CD4-positive, alpha-beta T cell treated with Interleukin-10 for 1 hour (primary cell): ENCODE data around the gene DENND1A.

ENCODE experiments used
- DNase-seq: peaks from one replicate; pipeline ENCODE4 v3.0.0-alpha.2; 2020

DENND1A gene

DNA sequence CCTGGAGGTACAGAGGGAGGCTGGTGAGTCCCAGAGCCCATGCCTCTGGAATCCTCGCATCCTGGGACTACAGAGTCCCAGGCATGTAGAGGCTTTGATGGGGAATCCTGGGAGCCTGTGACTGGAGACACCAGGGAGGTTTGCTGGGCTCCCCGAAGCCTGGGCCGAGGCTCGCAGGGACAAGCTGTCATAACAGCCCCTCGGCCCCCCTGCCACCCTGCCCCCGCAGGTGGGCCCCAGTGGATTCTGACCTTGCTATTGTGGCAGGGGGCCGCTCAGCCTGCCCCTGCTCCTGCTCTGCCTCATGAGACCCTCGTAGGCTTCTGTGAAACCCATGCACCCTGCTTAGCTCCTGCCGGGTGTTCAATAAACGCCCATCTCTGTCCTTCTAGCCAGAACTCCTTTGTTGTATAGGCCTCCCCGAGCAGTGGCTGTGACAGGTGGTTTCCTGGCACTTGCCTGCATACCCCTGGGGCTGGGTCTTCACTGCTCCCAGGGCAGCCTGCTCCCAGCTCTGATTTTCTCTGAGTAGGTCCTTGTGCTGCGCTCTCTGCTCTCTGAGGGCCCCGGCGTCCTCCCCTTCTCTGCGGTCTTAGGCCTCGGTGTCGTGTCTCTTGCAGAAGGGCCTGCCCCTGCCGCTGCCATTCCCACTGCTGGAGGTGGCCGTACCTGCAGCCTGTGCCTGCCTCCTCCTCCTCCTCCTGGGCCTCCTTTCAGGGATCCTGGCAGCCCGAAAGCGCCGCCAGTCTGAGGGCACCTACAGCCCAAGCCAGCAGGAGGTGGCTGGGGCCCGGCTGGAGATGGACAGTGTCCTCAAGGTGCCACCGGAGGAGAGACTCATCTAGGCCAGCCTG lies 553.5 kb downstream of the DENND1A start:
- DNase-seq: no peak

GRCh38 chr9:123375469-123376132 lies 554.3 kb downstream of the DENND1A start:
- no peak for DNase-seq

- no peak for DNase-seq
Observed at GRCh38 chr9:123373946-123374345, 556.0 kb downstream of the DENND1A start.

DNA sequence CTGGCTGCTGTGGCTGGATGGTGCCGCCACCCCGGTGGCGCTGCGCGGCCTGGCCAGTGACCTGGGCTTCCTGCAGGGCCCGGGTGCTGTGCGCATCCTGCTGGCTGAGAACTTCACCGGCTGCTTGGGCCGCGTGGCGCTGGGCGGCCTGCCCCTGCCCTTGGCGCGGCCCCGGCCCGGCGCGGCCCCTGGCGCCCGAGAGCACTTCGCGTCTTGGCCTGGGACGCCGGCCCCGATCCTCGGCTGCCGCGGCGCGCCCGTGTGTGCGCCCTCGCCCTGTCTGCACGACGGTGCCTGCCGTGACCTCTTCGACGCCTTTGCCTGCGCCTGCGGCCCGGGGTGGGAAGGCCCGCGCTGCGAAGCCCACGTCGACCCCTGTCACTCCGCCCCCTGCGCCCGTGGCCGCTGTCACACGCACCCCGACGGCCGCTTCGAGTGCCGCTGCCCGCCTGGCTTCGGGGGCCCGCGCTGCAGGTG lies 556.4 kb downstream of the DENND1A start:
- DNase-seq: no peak

DNA sequence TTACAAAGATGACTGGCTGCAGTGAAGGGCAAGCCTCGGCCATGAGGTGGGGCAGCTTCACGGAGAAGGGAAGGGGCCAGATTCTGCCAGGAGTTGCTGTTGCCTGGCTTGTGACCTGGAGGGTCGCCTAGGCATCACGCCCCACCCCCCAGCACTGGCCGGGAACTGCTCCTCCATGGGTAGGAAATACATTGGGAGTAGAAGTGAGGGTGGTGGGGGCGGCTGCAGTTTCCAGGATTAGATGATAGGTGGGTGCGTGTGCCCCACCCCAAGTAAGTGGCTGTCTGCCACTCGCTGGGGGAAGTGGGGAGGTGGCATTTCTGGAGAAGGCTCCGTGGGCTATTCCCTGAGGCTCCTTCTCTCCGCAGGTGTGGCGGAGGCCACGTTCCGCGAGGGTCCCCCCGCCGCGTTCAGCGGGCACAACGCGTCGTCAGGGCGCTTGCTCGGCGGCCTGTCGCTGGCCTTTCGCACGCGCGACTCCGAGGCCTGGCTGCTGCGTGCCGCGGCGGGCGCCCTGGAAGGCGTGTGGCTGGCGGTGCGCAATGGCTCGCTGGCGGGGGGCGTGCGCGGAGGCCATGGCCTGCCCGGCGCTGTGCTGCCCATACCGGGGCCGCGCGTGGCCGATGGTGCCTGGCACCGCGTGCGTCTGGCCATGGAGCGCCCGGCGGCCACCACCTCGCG lies 557.0 kb downstream of the DENND1A start:
- DNase-seq: no peak

DNA sequence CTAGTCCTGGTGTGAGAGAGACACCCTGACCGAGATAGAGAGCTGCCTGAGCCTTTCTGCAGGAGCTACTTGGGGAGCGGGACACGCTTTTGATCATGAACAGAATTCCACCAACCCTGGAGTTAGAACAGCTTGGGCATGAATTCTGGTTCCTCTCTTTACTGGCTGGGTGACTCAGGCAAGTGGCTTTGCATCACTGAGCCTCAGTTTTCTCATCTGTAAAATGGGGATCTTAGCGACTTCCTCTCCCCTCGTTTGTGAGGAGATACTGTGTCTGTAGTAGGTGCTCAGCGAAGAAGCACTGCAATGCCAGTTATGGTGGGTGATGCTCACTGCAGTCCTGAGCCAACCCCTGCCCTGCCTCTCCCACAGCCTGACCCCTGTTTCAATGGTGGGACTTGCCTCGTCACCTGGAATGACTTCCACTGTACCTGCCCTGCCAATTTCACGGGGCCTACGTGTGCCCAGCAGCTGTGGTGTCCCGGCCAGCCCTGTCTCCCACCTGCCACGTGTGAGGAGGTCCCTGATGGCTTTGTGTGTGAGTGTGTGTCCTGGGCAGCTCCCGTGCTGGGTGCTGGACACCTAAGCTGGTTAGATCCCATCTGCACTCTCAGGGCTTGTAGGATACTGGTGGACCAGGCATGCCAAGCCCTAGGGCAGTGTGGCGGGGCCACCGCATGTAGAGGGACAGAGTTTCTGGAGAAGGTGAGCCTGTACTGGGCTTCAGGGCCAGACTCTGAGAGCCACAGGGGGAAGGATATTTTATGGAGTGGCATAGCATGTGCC lies 557.9 kb downstream of the DENND1A start:
- no peak for DNase-seq

DNA sequence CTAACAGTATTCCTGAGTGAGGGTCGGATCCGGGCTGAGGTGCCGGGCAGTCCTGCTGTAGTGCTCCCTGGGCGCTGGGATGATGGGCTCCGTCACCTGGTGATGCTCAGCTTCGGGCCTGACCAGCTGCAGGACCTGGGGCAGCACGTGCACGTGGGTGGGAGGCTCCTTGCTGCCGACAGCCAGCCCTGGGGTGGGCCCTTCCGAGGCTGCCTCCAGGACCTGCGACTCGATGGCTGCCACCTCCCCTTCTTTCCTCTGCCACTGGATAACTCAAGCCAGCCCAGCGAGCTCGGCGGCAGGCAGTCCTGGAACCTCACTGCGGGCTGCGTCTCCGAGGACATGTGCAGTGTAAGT lies 558.7 kb downstream of the DENND1A start:
- no peak for DNase-seq

- DNase-seq: no peak
Observed at GRCh38 chr9:123370526-123371227, 559.2 kb downstream of the DENND1A start.

- DNase-seq: no peak
Observed at GRCh38 chr9:123370108-123370507, 559.8 kb downstream of the DENND1A start.

DNA sequence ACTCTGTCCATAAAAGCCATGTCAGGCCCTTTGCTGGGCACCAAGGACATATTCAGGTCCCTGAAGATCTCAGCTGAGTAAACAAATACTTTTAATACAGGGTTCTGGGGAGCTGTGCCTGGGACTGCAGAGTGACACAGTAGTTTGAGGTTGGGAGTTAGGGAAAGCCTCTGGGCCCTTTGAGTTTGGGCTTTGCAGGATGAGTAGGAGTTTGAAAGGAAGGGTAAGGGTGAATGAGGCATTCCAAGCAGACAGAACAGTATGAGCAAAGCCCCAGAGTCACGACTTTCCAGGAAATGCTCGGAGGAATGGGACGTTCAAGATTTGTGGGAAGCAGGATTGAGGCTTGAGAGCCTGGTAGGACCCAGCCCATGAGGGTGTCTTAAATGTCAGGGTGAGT lies 560.6 kb downstream of the DENND1A start:
- DNase-seq: no peak

- no peak for DNase-seq
Observed at GRCh38 chr9:123368536-123369153, 561.3 kb downstream of the DENND1A start.

- DNase-seq: no peak
Observed at GRCh38 chr9:123368023-123368422, 561.9 kb downstream of the DENND1A start.

DNA sequence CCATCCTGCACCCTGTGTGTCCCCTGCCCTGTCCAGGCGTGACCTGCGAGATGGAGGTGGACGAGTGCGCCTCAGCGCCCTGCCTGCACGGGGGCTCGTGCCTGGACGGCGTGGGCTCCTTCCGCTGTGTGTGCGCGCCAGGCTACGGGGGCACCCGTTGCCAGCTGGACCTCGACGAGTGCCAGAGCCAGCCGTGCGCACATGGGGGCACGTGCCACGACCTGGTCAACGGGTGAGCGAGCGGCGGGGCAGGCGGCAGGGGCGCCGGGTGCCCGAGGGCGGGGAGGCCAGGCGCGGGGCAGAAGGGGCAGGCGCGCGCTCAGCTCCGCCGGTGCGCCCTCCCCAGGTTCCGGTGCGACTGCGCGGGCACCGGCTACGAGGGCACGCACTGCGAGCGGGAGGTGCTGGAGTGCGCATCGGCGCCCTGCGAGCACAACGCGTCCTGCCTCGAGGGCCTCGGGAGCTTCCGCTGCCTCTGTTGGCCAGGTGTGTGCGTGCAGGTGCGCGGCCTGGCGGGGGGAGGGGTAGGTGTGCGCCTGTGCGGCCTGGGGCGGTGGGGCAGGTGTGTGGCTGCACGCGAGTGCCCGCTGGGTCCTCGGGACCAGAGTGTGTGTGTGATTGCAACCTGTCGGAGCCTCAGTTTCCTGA lies 563.9 kb downstream of the DENND1A start:
- DNase-seq: no peak

GRCh38 chr9:123365287-123365880 lies 564.5 kb downstream of the DENND1A start:
- DNase-seq: no peak

DNA sequence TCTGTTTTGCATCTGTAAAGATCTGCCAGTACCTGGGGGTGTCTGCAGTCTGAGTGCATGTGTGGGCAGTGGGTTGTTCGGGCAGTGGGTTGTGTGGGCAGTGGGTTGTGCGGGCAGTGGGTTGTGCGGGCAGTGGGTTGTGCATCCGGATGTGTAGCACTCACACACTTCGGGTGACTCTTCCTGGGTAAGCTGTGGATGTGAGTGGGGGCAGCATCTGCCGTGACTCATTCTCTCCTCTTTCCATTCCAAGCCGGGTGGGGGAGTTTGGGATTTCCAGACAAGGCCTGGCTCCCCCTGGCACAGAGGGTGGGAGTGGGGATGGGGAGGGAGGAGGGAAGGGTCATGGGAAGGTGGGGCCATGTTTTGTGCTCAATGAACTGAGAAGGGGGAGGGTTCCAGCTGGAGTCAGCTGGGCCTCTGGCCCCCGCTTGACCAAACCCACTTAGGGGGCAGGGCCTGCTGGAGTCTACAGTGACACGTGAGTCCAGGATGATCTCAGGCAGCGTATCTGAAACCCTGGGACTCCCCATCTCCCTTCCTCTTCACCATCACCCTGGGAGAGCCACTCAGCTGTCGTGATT lies 565.6 kb downstream of the DENND1A start:
- DNase-seq: no peak

DNA sequence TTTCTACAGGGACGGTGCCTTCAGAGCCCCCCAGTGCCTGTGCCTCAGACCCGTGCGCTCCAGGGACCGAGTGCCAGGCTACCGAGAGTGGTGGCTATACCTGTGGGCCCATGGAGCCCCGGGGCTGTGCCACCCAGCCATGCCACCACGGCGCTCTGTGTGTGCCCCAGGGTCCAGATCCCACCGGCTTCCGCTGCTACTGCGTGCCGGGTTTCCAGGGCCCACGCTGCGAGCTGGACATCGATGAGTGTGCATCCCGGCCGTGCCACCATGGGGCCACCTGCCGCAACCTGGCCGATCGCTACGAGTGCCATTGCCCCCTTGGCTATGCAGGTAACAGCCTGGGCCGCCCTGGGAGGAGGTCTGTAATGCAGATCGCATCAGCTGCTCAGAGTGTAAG lies 567.1 kb downstream of the DENND1A start:
- no peak for DNase-seq

DNA sequence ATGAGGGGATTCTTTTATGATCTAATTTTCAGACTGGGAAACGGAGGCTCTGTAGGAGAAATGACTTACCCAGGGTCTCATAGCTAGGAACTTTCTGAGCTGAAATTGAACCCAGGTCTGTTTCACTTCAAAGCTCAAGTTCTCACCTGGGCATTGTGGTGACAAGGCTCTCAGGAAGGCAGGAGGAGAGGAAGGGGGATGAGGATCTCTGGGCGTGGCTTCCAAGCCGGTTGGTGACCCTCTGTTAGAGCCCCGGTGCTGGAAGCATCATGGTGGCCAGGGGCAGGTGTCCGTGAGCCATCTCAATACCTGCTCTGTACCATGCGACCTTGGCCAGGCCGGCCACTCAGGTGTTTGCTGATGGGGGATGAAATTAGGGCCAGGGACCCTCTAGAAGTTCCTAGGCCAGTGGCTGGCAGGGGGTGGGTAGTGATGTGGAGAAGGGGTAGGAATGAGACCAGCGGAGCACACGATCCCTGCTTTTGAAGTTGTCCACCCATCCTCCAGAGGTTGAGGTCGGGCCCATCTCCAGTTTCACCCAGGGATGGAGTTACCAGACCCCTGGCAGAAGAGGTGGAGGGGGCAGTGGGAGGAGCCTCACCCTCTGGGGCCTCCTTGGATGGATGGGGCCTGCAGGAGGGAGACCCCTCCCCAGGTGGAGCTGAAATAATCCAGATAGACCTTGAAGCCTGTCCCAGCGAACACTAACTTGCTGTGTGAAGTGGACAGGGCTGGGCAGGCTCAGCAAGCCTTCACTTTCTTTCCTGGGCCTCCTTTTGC lies 568.0 kb downstream of the DENND1A start:
- no peak for DNase-seq

- DNase-seq: no peak
Observed at GRCh38 chr9:123361086-123361730, 568.7 kb downstream of the DENND1A start.
